B cell (primary cell): Measurements from ENCODE around the gene SLC18B1. TPM values are rescaled to one million over a fixed set of nuclear protein-coding genes. Genes with fewer than 3 reads are reported as not detected.

ENCODE experiments used
- ATAC-seq: fragments of 200-7000 bp; cut with Tn5 transposase; one replicate; pipeline ENCODE4 v1.10.0; 2021; ENCODE audit warnings: low read depth, mild to moderate bottlenecking, moderate number of reproducible peaks, moderate library complexity
- CTCF ChIA-PET: fragments of 350-600 bp; sonication (Branson Sonifier 250); formaldehyde crosslinking; loops from one replicate; lab custom pipeline; 2021; ENCODE audit warnings: antibody characterized with exemption, inconsistent platforms; lab: Charles Lee
- POLR2A ChIA-PET: fragments of 350-600 bp; sonication (Branson Sonifier 250); formaldehyde crosslinking; loops from one replicate; lab custom pipeline; 2021; ENCODE audit warnings: antibody characterized with exemption; lab: Charles Lee
- DNase-seq: peaks from one replicate; pipeline ENCODE4 v3.0.0; 2013
- H2AFZ ChIP-seq: 2 replicates; pipeline ENCODE4 v1.6.1; 2012; ENCODE audit warnings: mild to moderate bottlenecking, low read depth, low read length; ENCODE audit not compliant: insufficient read depth, poor library complexity, severe bottlenecking
- H3K27ac ChIP-seq, 2 donors: 1 replicate in 1 of 2; 2 replicates in 1 of 2; pipeline ENCODE4 v1.5.1; 2012 to 2013; ENCODE audit warnings: low read length in 2 of 2, mild to moderate bottlenecking in 2 of 2, moderate library complexity in 1 of 2
- H3K27me3 ChIP-seq, 4 experiments: fragments of 200-600 bp in 1 of 4; sonication (generic) in 1 of 4; replicated peaks in 1 of 4; 1 replicate in 2 of 4; 2 replicates in 2 of 4; pipeline versions ENCODE4 v1.6.1 to v1.7.0; 2013 to 2016; ENCODE audit warnings: low read length in 3 of 4, mild to moderate bottlenecking in 2 of 4, mixed read lengths in 1 of 4, moderate library complexity in 1 of 4; ENCODE audit not compliant: insufficient read depth in 4 of 4, control insufficient read depth in 3 of 4; ENCODE audit errors: control extremely low read depth in 1 of 4
- H3K36me3 ChIP-seq, 2 experiments: replicated peaks in 1 of 2; 1 replicate in 1 of 2; 2 replicates in 1 of 2; pipeline versions ENCODE4 v1.6.1 to v1.7.1; 2013; ENCODE audit warnings: low read length in 1 of 2; ENCODE audit not compliant: insufficient read depth in 2 of 2, control insufficient read depth in 1 of 2; ENCODE audit errors: control extremely low read depth in 1 of 2, extremely low read depth in 1 of 2
- H3K4me1 ChIP-seq, 2 donors: fragments of 200-600 bp in 1 of 2; sonication (generic) in 1 of 2; 1 replicate in 1 of 2; 2 replicates in 1 of 2; pipeline versions ENCODE4 v1.5.1 to v1.6.1; 2013 to 2017; ENCODE audit warnings: low read length in 2 of 2; ENCODE audit not compliant: control insufficient read depth in 2 of 2, insufficient read depth in 2 of 2
- H3K4me2 ChIP-seq: replicated peaks from 2 replicates; pipeline ENCODE3; 2012; ENCODE audit warnings: mild to moderate bottlenecking, low read depth, low read length; ENCODE audit not compliant: poor library complexity, severe bottlenecking
- H3K4me3 ChIP-seq, 5 experiments: fragments of 200-600 bp in 1 of 5; sonication (generic) in 1 of 5; 1 replicate in 3 of 5; 2 replicates in 2 of 5; pipeline versions ENCODE4 v1.5.1 to v1.7.0; 2011 to 2016; ENCODE audit warnings: low read length in 4 of 5, mild to moderate bottlenecking in 4 of 5, low read depth in 2 of 5, control low read depth in 1 of 5, moderate library complexity in 1 of 5; ENCODE audit not compliant: insufficient read depth in 1 of 5; ENCODE audit errors: control extremely low read depth in 1 of 5, extremely low read depth in 1 of 5
- H3K79me2 ChIP-seq: fragments of 200-600 bp; sonication (generic); one replicate; pipeline ENCODE4 v1.6.0; 2016; ENCODE audit warnings: low read length; ENCODE audit not compliant: control insufficient read depth, insufficient read depth
- H3K9ac ChIP-seq: fragments of 200-600 bp; sonication (generic); 2 replicates; pipeline ENCODE4 v1.6.1; 2017; ENCODE audit warnings: mild to moderate bottlenecking, low read length, moderate library complexity
- H3K9me3 ChIP-seq, 3 donors: one replicate each; pipeline versions ENCODE4 v1.6.1 to v1.7.1; 2013; ENCODE audit warnings: low read length in 2 of 3; ENCODE audit not compliant: control insufficient read depth in 2 of 3, insufficient read depth in 1 of 3; ENCODE audit errors: control extremely low read depth in 1 of 3
- H4K20me1 ChIP-seq: 2 replicates; pipeline ENCODE4 v1.6.0; 2012; ENCODE audit warnings: mild to moderate bottlenecking, low read length; ENCODE audit not compliant: insufficient read depth, control insufficient read depth, poor library complexity, severe bottlenecking
- H3K27ac Mint-ChIP-seq: one replicate; pipeline ENCODE4 v1.8.0; 2021; ENCODE audit warnings: mixed read lengths
- H3K27me3 Mint-ChIP-seq: one replicate; pipeline ENCODE4 v1.8.0; 2021; ENCODE audit warnings: mixed read lengths
- H3K4me1 Mint-ChIP-seq: one replicate; pipeline ENCODE4 v1.8.0; 2021; ENCODE audit warnings: mixed read lengths
- H3K4me3 Mint-ChIP-seq: one replicate; pipeline ENCODE4 v1.8.0; 2021; ENCODE audit warnings: mixed read lengths
- H3K9me3 Mint-ChIP-seq: one replicate; pipeline ENCODE4 v1.8.0; 2022; ENCODE audit warnings: mixed read lengths; ENCODE audit not compliant: insufficient read depth
- CTCF ChIP-seq: fragments of 200-600 bp; IDR thresholded peaks from one replicate; pipeline ENCODE4 v1.8.0; 2022; ENCODE audit warnings: antibody characterized with exemption, mild to moderate bottlenecking
- EZH2 ChIP-seq: IDR thresholded peaks from 2 replicates; pipeline ENCODE4 v1.6.1; 2012; ENCODE audit warnings: borderline replicate concordance, low read depth, mild to moderate bottlenecking, moderate library complexity, low read length; ENCODE audit not compliant: insufficient read depth, poor library complexity, severe bottlenecking
- WGBS: methylation state at CpG from one replicate; pipeline ENCODE4 v1.1.5; 2013; ENCODE audit warnings: missing lambda C conversion rate; ENCODE audit not compliant: insufficient coverage; 5-methylcytosine and 5-hydroxymethylcytosine counted together
- intact Hi-C: fragments of 100-400 bp; cut with micrococcal nuclease; formaldehyde crosslinking; loops from one replicate; pipeline ENCODE4 v1.10.0; 2022
- polyA plus RNA-seq: library from polyadenylated mRNA; depleted of rRNA; stranded (reverse); fragments of >200 nt; gene quantifications from 2 replicates; pipeline ENCODE4 v1.2.3, GENCODE V29; 2012
- total RNA-seq, 2 donors: library from RNA; stranded (reverse); fragments of 120-200 nt in 1 of 2; gene quantifications; 1 replicate in 1 of 2; 2 replicates in 1 of 2; pipeline versions ENCODE4 v1.2.3 to v1.2.4, GENCODE V29; 2013 to 2022

SLC18B1 gene
- total and polyA plus RNA-seq, 2 donors (not counting 1 experiment from before 2014, with no cell fraction given): 9.6 to 21.4 TPM

- H4K20me1 ChIP-seq: no peaks in the 10 kb centered on the region
- H2AFZ ChIP-seq: no peak overlapping the region
- H3K27ac ChIP-seq: no peak overlapping the region
- no peak overlapping the region for H3K4me2 ChIP-seq
- no peaks in the 10 kb centered on the region for H3K36me3 ChIP-seq
- no peak for TF ChIP-seq EZH2
- no peak for TF ChIP-seq CTCF
- H3K9me3 ChIP-seq: no peaks in the 10 kb centered on the region
- no peaks in the 10 kb centered on the region for H3K4me1 ChIP-seq
- no peak overlapping the region for H3K27ac Mint-ChIP-seq
- ChIA-PET CTCF (no interaction called here), POLR2A (no interaction called here)
- H3K4me3 Mint-ChIP-seq: no peak overlapping the region
- H3K4me3 ChIP-seq: no peak overlapping the region
- no peak overlapping the region for H3K9ac ChIP-seq
- ATAC-seq (no peak), DNase-seq (no peak)
- WGBS: no CpG with 5 or more reads among the region's 2 CpGs
- no peaks in the 10 kb centered on the region for H3K27me3 Mint-ChIP-seq
- no peaks in the 10 kb centered on the region for H3K27me3 ChIP-seq
- intact Hi-C loops: no loop called here
- no peaks in the 10 kb centered on the region for H3K9me3 Mint-ChIP-seq
- H3K79me2 ChIP-seq: no peaks in the 10 kb centered on the region
- peaks cover 5% of the 10 kb centered on the region for H3K4me1 Mint-ChIP-seq
Measured at GRCh38 chr6:132731086-132731485, 67.4 kb downstream of the SLC18B1 start.

- H3K4me1 Mint-ChIP-seq: peaks cover 8% of the 10 kb centered on the region
- H3K79me2 ChIP-seq: no peaks in the 10 kb centered on the region
- no peak overlapping the region for H3K4me3 Mint-ChIP-seq
- ChIA-PET CTCF (no interaction called here), POLR2A (no interaction called here)
- H2AFZ ChIP-seq: no peak overlapping the region
- no peaks in the 10 kb centered on the region for H4K20me1 ChIP-seq
- no peaks in the 10 kb centered on the region for H3K9me3 ChIP-seq
- DNase-seq: no peak
- peaks cover 2 to 3% of the 10 kb centered on the region in 2 donors for H3K4me1 ChIP-seq
- TF ChIP-seq CTCF: no peak
- TF ChIP-seq EZH2: no peak
- H3K27me3 ChIP-seq: no peaks in the 10 kb centered on the region
- H3K9ac ChIP-seq: no peak overlapping the region
- no peak overlapping the region for H3K27ac ChIP-seq
- no peaks in the 10 kb centered on the region for H3K27me3 Mint-ChIP-seq
- no peaks in the 10 kb centered on the region for H3K9me3 Mint-ChIP-seq
- H3K4me2 ChIP-seq: no peak overlapping the region
- intact Hi-C loops: no loop called here
- no peaks in the 10 kb centered on the region for H3K36me3 ChIP-seq
- no peak overlapping the region for H3K27ac Mint-ChIP-seq
- no CpG with 5 or more reads among the region's 3 CpGs for WGBS
- no peak overlapping the region for H3K4me3 ChIP-seq
- no peak for ATAC-seq
Measured at GRCh38 chr6:132730560-132730959, 67.9 kb downstream of the SLC18B1 start.
